ENCODE results near the gene PRND. TPM values are rescaled to one million over a fixed set of nuclear protein-coding genes. Genes with fewer than 3 reads are reported as not detected.

The PRND gene
- total and polyA plus RNA-seq, 10 of the 15 experiments (the other 5 are each of a cell fraction or from before 2014, with no cell fraction given), result not detected

DNA sequence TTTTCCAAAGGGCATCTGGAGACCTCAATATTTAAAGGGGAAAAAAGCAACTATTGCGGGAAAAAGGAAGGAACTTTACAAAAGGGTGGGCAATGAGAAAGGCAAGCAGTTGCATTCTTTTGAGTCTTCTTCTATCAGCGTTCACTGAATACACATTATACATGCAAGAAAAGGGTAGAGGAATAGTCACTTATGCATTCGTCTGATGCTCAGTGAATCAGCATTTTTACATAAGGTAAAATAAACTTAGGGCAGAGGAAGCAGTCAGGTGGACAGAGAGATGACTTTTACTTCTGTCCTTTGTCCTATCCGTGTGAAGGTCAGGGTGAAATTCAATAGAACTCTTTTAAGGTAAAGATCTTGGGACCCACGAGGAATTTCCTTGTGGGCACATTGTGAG is 49.3 kb downstream of the PRND start:
- Histone ChIP-seq H2AFZ (ENCODE audit: control insufficient read depth, low read depth, low read length) (no peak overlapping the region), H3K4me1 (ENCODE audit: control insufficient read depth, insufficient read depth, low read length) (no peaks in the 10 kb centered on the region), H4K20me1 (ENCODE audit: control insufficient read depth, insufficient read depth) (no peaks in the 10 kb centered on the region), H3K4me2 (ENCODE audit: control insufficient read depth, insufficient read depth) (no peak overlapping the region), H3K4me3 (no peak overlapping the region), H3K36me3 (ENCODE audit: control insufficient read depth in 2 of 2, insufficient read depth in 2 of 2, low read length in 1 of 2) (no peaks in the 10 kb centered on the region), H3K9ac (ENCODE audit: control insufficient read depth, insufficient read depth, low read length) (no peak overlapping the region), H3K9me3 (replicated peaks; ENCODE audit: control insufficient read depth, insufficient read depth, low read length) (peaks cover 15% of the 10 kb centered on the region), H3K27me3 (replicated peaks in 1 of 2; ENCODE audit: control insufficient read depth in 2 of 2, insufficient read depth in 2 of 2, low read length in 1 of 2) (no peaks in the 10 kb centered on the region), H3K27ac (ENCODE audit: control insufficient read depth, insufficient read depth) (no peak overlapping the region), H3K79me2 (ENCODE audit: control insufficient read depth, insufficient read depth, low read length) (no peaks in the 10 kb centered on the region)
- no peak for ATAC-seq
- 50% methylated on average over 5 of the region's 5 CpGs for WGBS (ENCODE audit: insufficient coverage, insufficient replicate concordance, low lambda C conversion rate, missing lambda C conversion rate)
- in situ Hi-C loops (cut with MboI) (no loop called here), intact Hi-C loops (cut with micrococcal nuclease; ENCODE audit: unreplicated experiment) (no loop called here)
- ChIA-PET CTCF (interaction anchor here (0.5 to 2.0 kb wide), 4 partner anchors 36 to 453 kb away, joined by 3 to 5 read pairs (median 3); no protein-coding TSS in a partner anchor), POLR2A (no interaction called here), SMC1A (ENCODE audit: uncharacterized antibody, unreplicated experiment) (interaction anchor here (1.2 to 1.5 kb wide), 2 partner anchors 39 to 43 kb away, joined by 3 read pairs; no protein-coding TSS in a partner anchor), RAD21 (ENCODE audit: unreplicated experiment) (no interaction called here)
- FAIRE-seq, result no peak
- TF ChIP-seq BACH1 (IDR thresholded peaks at IDR 0.05; ENCODE audit: borderline replicate concordance) (no peak), CHD4 (IDR thresholded peaks at IDR 0.05) (no peak), YBX1 (IDR thresholded peaks at IDR 0.05) (no peak), IRF5 (IDR thresholded peaks at IDR 0.05; ENCODE audit: borderline replicate concordance) (no peak), CEBPB (IDR thresholded peaks at IDR 0.05; ENCODE audit: borderline replicate concordance in 1 of 2, low read depth in 2 of 2, low read length in 2 of 2) (no peak), SMC3 (IDR thresholded peaks at IDR 0.05; ENCODE audit: borderline replicate concordance, low read length) (no peak), ZBTB40 (IDR thresholded peaks at IDR 0.05; ENCODE audit: borderline replicate concordance) (no peak), FOXK2 (IDR thresholded peaks at IDR 0.05) (no peak), RAD21 (IDR thresholded peaks at IDR 0.05; ENCODE audit: insufficient read depth, low read depth, low read length) (no peak), ETV6 (conservative IDR thresholded peaks at IDR 0.05 in 1 of 2, IDR thresholded peaks at IDR 0.05 in 1 of 2; ENCODE audit: borderline replicate concordance in 1 of 2, low read depth in 1 of 2) (no peak)
- TF ChIP-seq, protein P1, sequence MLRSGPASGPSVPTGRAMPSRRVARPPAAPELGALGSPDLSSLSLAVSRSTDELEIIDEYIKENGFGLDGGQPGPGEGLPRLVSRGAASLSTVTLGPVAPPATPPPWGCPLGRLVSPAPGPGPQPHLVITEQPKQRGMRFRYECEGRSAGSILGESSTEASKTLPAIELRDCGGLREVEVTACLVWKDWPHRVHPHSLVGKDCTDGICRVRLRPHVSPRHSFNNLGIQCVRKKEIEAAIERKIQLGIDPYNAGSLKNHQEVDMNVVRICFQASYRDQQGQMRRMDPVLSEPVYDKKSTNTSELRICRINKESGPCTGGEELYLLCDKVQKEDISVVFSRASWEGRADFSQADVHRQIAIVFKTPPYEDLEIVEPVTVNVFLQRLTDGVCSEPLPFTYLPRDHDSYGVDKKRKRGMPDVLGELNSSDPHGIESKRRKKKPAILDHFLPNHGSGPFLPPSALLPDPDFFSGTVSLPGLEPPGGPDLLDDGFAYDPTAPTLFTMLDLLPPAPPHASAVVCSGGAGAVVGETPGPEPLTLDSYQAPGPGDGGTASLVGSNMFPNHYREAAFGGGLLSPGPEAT (IDR thresholded peaks at IDR 0.05; ENCODE audit: low read depth), result no peak
- no peak for DNase-seq (ENCODE audit: low read depth, low spot score)
- BruUV-seq (replicated peaks), result no TSS peak
